AG04450 (cell line): ENCODE results near the gene ADAMTS4. TPM values are rescaled to one million over a fixed set of nuclear protein-coding genes. Genes with fewer than 3 reads are reported as not detected.

Source experiments
- CTCF ChIA-PET: fragments of 300-600, 350-600 bp; formaldehyde crosslinking; extraction: SDS; loops from one replicate; lab custom pipeline; 2022; ENCODE audit warnings: antibody characterized with exemption, inconsistent platforms; lab: Charles Lee
- POLR2A ChIA-PET: fragments of 350-600 bp; formaldehyde crosslinking; extraction: SDS; loops from one replicate; lab custom pipeline; 2021; ENCODE audit warnings: antibody characterized with exemption, inconsistent platforms; lab: Yijun Ruan, JAX
- DNase-seq: peaks from one replicate; pipeline ENCODE4 v3.0.0-alpha.2; 2011; ENCODE audit warnings: low read depth, low spot score
- H3K27ac ChIP-seq: one replicate; pipeline ENCODE4 v1.5.1; 2012; ENCODE audit warnings: low read depth, low read length, control low read depth
- H3K27me3 ChIP-seq: one replicate; pipeline ENCODE4 v1.6.0; 2012; ENCODE audit warnings: low read length; ENCODE audit not compliant: control insufficient read depth, insufficient read depth
- H3K4me3 ChIP-seq: 2 replicates; pipeline ENCODE4 v1.5.1; 2011; ENCODE audit warnings: mild to moderate bottlenecking, low read depth, low read length, control low read depth
- H3K9me3 ChIP-seq: 2 replicates; pipeline ENCODE4 v1.5.1; 2012; ENCODE audit warnings: low read length; ENCODE audit not compliant: control insufficient read depth, insufficient read depth
- CTCF ChIP-seq: IDR thresholded peaks from 2 replicates; pipeline ENCODE4 v1.5.1; 2011; ENCODE audit warnings: low read depth, low read length, control low read depth, inconsistent platforms
- polyA plus RNA-seq: library from polyadenylated mRNA; depleted of rRNA; stranded (reverse); fragments of >200 nt; gene quantifications from 2 replicates; pipeline ENCODE4 v1.2.3, GENCODE V29; 2011

Gene ADAMTS4
- polyA plus RNA-seq, 1 experiment, result 0.52 TPM

DNA sequence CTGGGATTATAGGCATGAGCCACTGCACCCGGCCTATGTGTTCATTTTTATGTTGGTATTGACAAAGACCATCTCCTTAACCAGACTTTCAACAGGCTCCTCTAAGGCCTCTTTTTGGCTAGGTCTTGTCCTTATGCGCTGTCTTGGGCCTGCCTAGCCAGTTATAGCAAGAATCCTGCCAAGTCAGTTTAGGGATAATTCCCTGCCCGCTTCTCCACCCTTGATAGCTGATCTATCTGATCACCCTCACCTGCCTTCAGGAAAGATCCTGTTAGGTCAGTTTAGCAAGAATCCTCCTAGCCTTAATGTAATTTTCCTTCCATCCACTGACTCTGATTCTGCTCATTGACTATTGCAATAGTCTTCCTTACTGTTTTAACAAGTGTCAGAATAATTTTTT lies 19.2 kb downstream of the ADAMTS4 start:
- ChIA-PET POLR2A (no interaction called here), CTCF (interaction anchor here (0.9 to 5.3 kb wide), 3 partner anchors 13 to 46 kb away, joined by 3 to 42 read pairs (median 27); partner anchors contain the start of gene TOMM40L)
- H3K4me3 ChIP-seq, result no peak overlapping the region
- H3K27me3 ChIP-seq, result no peaks in the 10 kb centered on the region
- no peak overlapping the region for H3K27ac ChIP-seq
- H3K9me3 ChIP-seq, result no peaks in the 10 kb centered on the region
- DNase-seq, result no peak
- no peak for TF ChIP-seq CTCF

GRCh38 chr1:161177936-161178244 lies 21.0 kb downstream of the ADAMTS4 start:
- peak overlapping the region; percentile 31 for H3K27ac ChIP-seq
- H3K4me3 ChIP-seq, result peak overlapping the region; percentile 98
- DNase-seq, result no peak
- no peaks in the 10 kb centered on the region for H3K27me3 ChIP-seq
- ChIA-PET CTCF (no interaction called here), POLR2A (no interaction called here)
- no peak for TF ChIP-seq CTCF
- no peaks in the 10 kb centered on the region for H3K9me3 ChIP-seq

GRCh38 chr1:161177112-161177935 lies 21.5 kb downstream of the ADAMTS4 start, which contains the start of gene B4GALT3:
B4GALT3 (minus strand) TSS chr1:161177507; CDS start chr1:161176060, 1,447 bp downstream.
- CTCF ChIA-PET, result interaction anchor here (0.7 to 1.9 kb wide), 2 partner anchors 15 to 145 kb away, joined by 6 to 15 read pairs; no protein-coding TSS in a partner anchor
- POLR2A ChIA-PET, result interaction anchor here (0.7 kb wide), 1 partner anchor 25 kb away, joined by 3 read pairs; the partner anchor contains the start of gene NDUFS2
- Histone ChIP-seq H3K9me3 (no peaks in the 10 kb centered on the region), H3K27ac (peak within 1 kb of the TSS; percentile 47), H3K4me3 (peak within 1 kb of the TSS; percentile 98), H3K27me3 (no peaks in the 10 kb centered on the region)
- DNase-seq, result no peak
- no peak for TF ChIP-seq CTCF

- ChIA-PET CTCF (interaction anchor here (0.6 to 1.9 kb wide), 4 partner anchors 11 to 145 kb away, joined by 6 to 15 read pairs (median 7); partner anchors contain the start of gene PPOX), POLR2A (interaction anchor here (0.7 to 1.0 kb wide), 2 partner anchors 11 to 26 kb away, joined by 3 read pairs; partner anchors contain the start of genes NDUFS2 and PPOX)
- DNase-seq, result no peak
- Histone ChIP-seq H3K9me3 (no peaks in the 10 kb centered on the region), H3K27ac (peak overlapping the region; percentile 47), H3K4me3 (peak overlapping the region; percentile 98), H3K27me3 (no peaks in the 10 kb centered on the region)
- no peak for TF ChIP-seq CTCF
Observed at GRCh38 chr1:161176468-161177111, 22.3 kb downstream of the ADAMTS4 start.
